Suprapubic skin (tissue), 4 donors: ENCODE results near the gene RIMOC1. TPM values are rescaled to one million over a fixed set of nuclear protein-coding genes. Genes with fewer than 3 reads are reported as not detected.

Experiments used
- DNase-seq, 2 donors: peaks; one replicate each; pipeline ENCODE4 v3.0.0-alpha.2; 2019; ENCODE audit warnings: low spot score in 2 of 2
- H3K27ac ChIP-seq: fragments of 200-600 bp; sonication (generic); one replicate; pipeline ENCODE4 v1.5.1; 2019
- H3K27me3 ChIP-seq: fragments of 200-600 bp; sonication (generic); one replicate; pipeline ENCODE4 v1.5.1; 2019
- H3K36me3 ChIP-seq: fragments of 200-600 bp; sonication (generic); one replicate; pipeline ENCODE4 v1.5.1; 2019
- H3K4me1 ChIP-seq: fragments of 200-600 bp; sonication (generic); one replicate; pipeline ENCODE4 v1.5.1; 2019
- H3K4me3 ChIP-seq: fragments of 200-600 bp; sonication (generic); one replicate; pipeline ENCODE4 v1.5.1; 2019; ENCODE audit warnings: mild to moderate bottlenecking
- H3K9me3 ChIP-seq: fragments of 200-600 bp; sonication (generic); one replicate; pipeline ENCODE4 v1.5.1; 2019
- CTCF ChIP-seq, 2 donors: fragments of 200-600 bp in 1 of 2; fragments of 450-650 bp in 1 of 2; sonication (generic) in 1 of 2; IDR thresholded peaks; one replicate each; pipeline ENCODE4 v1.5.1; 2016 to 2019; ENCODE audit warnings: antibody characterized with exemption in 2 of 2, mild to moderate bottlenecking in 1 of 2, moderate library complexity in 1 of 2
- EP300 ChIP-seq: sonication (generic); formaldehyde crosslinking; IDR thresholded peaks from one replicate; pipeline ENCODE4 v1.6.1; 2017; ENCODE audit warnings: antibody characterized with exemption
- POLR2A ChIP-seq, 2 donors: fragments of 450-650 bp; IDR thresholded peaks; one replicate each; pipeline ENCODE4 v1.6.1; 2017; ENCODE audit warnings: antibody characterized with exemption in 2 of 2, mild to moderate bottlenecking in 2 of 2, moderate library complexity in 2 of 2
- POLR2AphosphoS5 ChIP-seq, 3 donors: sonication (generic); formaldehyde crosslinking; IDR thresholded peaks; one replicate each; pipeline ENCODE4 v1.6.1; 2017; ENCODE audit warnings: antibody characterized with exemption in 3 of 3
- whole genome bisulfite sequencing: methylation state at CpG from one replicate; pipeline ENCODE4 v1.1.5; 2018; 5-methylcytosine and 5-hydroxymethylcytosine counted together
- total RNA-seq, 4 donors: library from RNA; depleted of rRNA; stranded (reverse); fragments of >200 nt; gene quantifications; one replicate each; pipeline ENCODE4 v1.1.0, GENCODE V29; 2016

The RIMOC1 gene
- total RNA-seq, 4 donors from 2014 or later: 10.6 to 20.9 (median 16.9) TPM

GRCh38 chr5:41869151-41869723, 34.9 kb upstream of the RIMOC1 start:
- 26% methylated on average over 23 of the region's 28 CpGs for WGBS
- Histone ChIP-seq H3K27me3 (no peaks in the 10 kb centered on the region), H3K27ac (peak overlapping the region; percentile 89), H3K36me3 (no peaks in the 10 kb centered on the region), H3K4me3 (peak overlapping the region; percentile 73), H3K9me3 (no peaks in the 10 kb centered on the region), H3K4me1 (peaks cover 47% of the 10 kb centered on the region)
- TF ChIP-seq EP300 (no peak), CTCF (IDR thresholded peaks at IDR 0.05) (no peak), POLR2A (IDR thresholded peaks at IDR 0.05) (no peak), POLR2AphosphoS5 (IDR thresholded peaks at IDR 0.05) (no peak)
- peak in 1 of 2 donors; percentile 64 for DNase-seq

GRCh38 chr5:41869724-41870626, 34.2 kb upstream of the RIMOC1 start, which contains the start of gene OXCT1:
Gene OXCT1, minus strand, starts transcription at chr5:41870425. Its CDS starts 67 bp downstream, at chr5:41870358.
- no peaks in the 10 kb centered on the region for H3K9me3 ChIP-seq
- H3K36me3 ChIP-seq: no peaks in the 10 kb centered on the region
- DNase-seq: peak; percentile 91 to 94
- H3K4me3 ChIP-seq: peak within 1 kb of the TSS; percentile 73
- 0% methylated on average over 17 of the region's 82 CpGs for WGBS
- TF ChIP-seq POLR2AphosphoS5 (IDR thresholded peaks at IDR 0.05): peak in 2 of 3 donors; percentile 77 to 93
- TF ChIP-seq POLR2A (IDR thresholded peaks at IDR 0.05): peak in 1 of 2 donors; percentile 76
- TF ChIP-seq EP300: no peak
- no peak for TF ChIP-seq CTCF (IDR thresholded peaks at IDR 0.05)
- peak within 1 kb of the TSS; percentile 89 for H3K27ac ChIP-seq
- peaks cover 47% of the 10 kb centered on the region for H3K4me1 ChIP-seq
- H3K27me3 ChIP-seq: no peaks in the 10 kb centered on the region

GRCh38 chr5:41870627-41871048, 33.5 kb upstream of the RIMOC1 start:
- no peaks in the 10 kb centered on the region for H3K36me3 ChIP-seq
- no peak for DNase-seq
- peak overlapping the region; percentile 89 for H3K27ac ChIP-seq
- peaks cover 47% of the 10 kb centered on the region for H3K4me1 ChIP-seq
- 8% methylated on average over 11 of the region's 16 CpGs for WGBS
- peak overlapping the region; percentile 73 for H3K4me3 ChIP-seq
- TF ChIP-seq POLR2AphosphoS5 (IDR thresholded peaks at IDR 0.05) (no peak), CTCF (IDR thresholded peaks at IDR 0.05) (no peak)
- no peaks in the 10 kb centered on the region for H3K9me3 ChIP-seq
- H3K27me3 ChIP-seq: no peaks in the 10 kb centered on the region

- Histone ChIP-seq H3K27ac (peak overlapping the region; percentile 14), H3K36me3 (no peaks in the 10 kb centered on the region)
- 21% methylated on average over 2 of the region's 2 CpGs for WGBS
Measured at GRCh38 chr5:41871852-41872251, 32.3 kb upstream of the RIMOC1 start.

More at GRCh38 chr5:41871852-41872251, 32.3 kb upstream of the RIMOC1 start:
- DNase-seq: no peak
- no peaks in the 10 kb centered on the region for H3K9me3 ChIP-seq
- H3K4me3 ChIP-seq: no peak overlapping the region
- no peaks in the 10 kb centered on the region for H3K27me3 ChIP-seq
- TF ChIP-seq CTCF (IDR thresholded peaks at IDR 0.05) (no peak), POLR2A (IDR thresholded peaks at IDR 0.05) (no peak), POLR2AphosphoS5 (IDR thresholded peaks at IDR 0.05) (no peak), EP300 (no peak)
- H3K4me1 ChIP-seq: peaks cover 47% of the 10 kb centered on the region
